Keratinocyte (primary cell): Measurements from ENCODE around the gene GRPEL1.

Experiments used
- CTCF ChIP-seq, 3 experiments: IDR thresholded peaks in 1 of 3; conservative IDR thresholded peaks in 1 of 3; optimal IDR thresholded peaks in 1 of 3; 2 replicates in 2 of 3; 3 replicates in 1 of 3; pipeline versions ENCODE3 to v1.5.1; 2011; ENCODE audit warnings: low read length in 3 of 3, mild to moderate bottlenecking in 3 of 3, moderate library complexity in 2 of 3, control low read depth in 1 of 3, inconsistent platforms in 1 of 3; ENCODE audit not compliant: insufficient read depth in 2 of 3; ENCODE audit errors: extremely low read depth in 1 of 3
- EZH2 ChIP-seq: IDR thresholded peaks from one replicate; pipeline ENCODE4 v1.6.1; 2012; ENCODE audit warnings: inconsistent platforms, mild to moderate bottlenecking, low read length, moderate library complexity

- TF ChIP-seq EZH2 (no peak), CTCF (optimal IDR thresholded peaks at IDR 0.05 in 1 of 3, IDR thresholded peaks at IDR 0.05 in 1 of 3, conservative IDR thresholded peaks at IDR 0.05 in 1 of 3; ENCODE audit: extremely low read depth in 1 of 3, insufficient read depth in 2 of 3, low read length in 3 of 3) (no peak)
These were observed 16.0 kb upstream of the GRPEL1 start for GRCh38 chr4:7083597-7084563.
